Measurements from ENCODE around the gene WIPF1.

WIPF1 gene

DNA sequence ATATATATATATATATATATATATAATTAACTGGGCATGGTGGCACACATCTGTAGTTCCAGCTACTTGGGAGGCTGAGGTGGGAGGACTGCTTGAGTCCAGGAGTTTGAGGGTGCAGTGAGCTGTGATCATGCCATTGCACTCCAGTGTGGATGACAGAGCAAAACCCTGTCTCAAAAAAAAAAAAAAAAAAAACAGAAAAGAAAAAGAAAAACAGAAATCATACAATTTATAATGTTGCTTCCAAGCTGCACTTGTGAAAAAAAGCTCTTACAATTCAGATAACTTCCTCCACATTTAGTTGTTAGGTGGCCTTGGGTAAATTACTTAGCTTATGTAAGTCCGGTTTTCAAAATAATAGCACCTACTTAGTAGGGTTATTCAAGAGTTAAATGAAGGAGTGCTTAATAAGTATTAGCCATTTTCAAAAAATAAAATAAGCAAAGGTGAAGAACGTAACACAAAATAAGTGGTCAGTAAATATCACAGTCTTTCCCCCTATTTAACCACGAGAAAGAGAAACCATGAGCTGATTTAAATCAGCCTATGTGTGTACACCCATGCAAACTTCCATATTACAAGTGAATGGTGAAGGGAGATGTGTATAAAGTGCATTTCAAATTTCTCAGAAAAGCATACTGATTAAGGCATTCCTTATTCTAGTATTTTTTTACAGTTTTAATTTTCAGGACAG is 2.3 kb downstream of the WIPF1 start:
- DNase-seq = no peak

GRCh38 chr2:174594456-174594855 is 3.1 kb downstream of the WIPF1 start:
- DNase-seq = no peak

DNA sequence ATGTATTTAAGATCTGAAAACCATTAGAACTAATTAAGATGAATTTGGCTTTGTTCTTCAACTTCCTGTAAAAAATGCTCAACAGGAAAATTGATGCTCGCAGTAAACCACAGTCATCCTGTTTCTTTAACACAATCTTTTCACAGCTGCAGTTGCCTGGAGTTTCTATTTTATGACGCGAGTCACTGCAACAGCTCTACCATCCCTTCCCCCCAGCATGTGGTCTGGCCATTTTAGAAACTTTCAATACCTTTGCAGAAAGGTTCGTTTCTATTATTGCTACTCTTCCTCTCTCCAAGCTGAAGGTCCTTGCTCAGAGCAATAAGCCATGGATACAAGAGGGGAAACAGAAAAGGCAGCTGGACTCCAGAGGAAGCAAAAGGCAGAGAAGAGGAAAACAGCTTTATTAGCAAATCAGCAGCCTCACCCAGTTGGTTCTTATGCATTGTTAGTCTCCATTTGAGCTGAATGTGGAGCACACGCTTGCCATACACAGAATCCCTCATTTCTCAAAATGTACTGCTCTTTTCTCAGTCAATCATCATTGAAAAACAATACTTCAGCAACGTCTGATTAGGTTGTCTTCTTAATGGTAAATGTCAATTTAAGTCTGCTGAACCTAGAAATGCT is 3.9 kb downstream of the WIPF1 start:
- peak in 1 of 2 experiments; percentile 66 for DNase-seq

DNA sequence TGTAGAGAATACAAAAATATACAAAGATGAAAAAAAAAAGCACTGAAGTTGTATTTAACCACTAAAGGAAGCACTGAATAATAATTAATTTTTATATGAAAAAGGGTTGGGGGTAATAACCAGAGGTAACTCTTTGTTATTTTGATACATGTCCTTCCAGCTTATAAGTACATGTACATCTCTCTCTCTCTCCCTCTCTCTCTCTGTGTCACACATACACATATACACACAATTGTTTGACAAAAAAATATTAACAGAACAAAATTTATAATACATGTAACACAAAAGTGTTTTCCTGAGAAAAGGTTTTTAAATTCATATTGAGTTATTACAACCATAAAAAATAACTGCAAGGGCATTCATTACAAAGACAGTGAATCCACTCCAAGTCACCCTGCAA is 4.6 kb downstream of the WIPF1 start:
- DNase-seq = no peak

DNA sequence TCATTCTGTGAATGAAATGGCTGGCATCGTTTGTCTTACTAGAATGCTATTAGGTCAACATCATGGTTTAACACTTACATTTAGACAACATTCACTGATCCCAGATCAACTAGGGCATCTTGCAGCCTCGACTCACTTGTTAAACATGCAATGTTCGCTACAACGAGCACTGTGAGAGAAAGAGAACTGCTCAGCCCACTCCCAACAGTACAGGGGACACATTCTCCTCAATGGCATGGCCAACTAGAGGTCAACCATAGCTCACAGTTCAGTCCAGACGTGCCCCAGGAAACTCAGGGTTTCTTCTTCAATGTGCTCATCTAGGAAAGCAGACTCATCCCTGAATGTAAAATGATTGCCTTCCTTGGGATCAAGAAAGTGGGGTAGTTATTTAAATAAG is 5.9 kb downstream of the WIPF1 start:
- no peak for DNase-seq

DNA sequence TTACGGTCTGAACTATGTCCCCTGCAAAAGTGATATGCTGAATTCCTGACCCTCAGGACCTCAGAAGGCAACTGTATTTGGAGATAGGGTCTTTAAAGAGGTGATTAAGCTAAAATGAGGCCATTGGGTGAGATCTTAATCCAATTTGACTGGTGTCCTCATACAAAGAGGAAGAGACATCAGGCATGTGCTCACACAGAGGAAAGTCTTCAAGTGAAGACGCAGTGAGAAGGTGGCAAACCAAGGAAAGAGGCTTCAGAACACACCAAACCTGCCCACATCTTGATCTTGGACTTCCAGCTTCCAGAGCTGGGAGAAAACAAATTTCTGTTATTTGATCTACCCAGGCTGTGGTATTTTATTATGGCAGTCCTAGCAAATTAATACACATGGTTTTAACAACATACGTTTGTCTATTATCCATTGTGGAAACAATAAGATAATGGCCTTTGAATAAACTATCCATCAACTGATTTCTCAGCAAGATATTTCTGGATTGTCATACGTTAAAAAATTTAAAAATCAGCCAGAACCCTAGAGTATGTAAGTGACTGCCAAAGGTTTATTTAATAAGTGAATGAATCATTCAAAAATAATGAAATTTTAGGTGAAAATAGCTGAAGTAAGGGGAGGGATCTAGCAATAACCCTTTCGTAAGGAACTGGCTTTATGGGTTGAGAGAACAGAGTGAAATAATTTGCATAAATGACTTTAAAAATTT is 6.5 kb downstream of the WIPF1 start:
- no peak for DNase-seq

DNA sequence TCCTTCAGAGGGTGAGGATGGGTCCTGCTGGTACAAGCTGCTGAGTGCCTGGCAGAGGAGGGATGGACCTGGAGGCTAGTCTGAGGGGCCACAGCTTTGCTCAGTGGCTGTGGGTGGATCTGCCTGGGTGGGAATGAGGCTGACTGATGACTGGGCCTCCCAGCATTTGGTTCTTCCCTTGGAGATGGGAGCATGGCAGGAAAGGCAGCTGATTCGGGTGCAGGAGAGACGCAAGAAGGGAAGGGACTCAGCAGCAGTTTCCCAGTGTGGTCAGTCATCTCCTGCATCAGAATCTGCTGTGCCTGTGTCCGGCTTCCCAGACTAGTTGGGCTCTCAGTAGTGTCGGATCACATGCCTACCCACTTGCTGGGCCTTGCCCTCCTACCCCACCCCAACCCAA is 7.3 kb downstream of the WIPF1 start:
- no peak for DNase-seq

GRCh38 chr2:174589334-174589733 is 8.3 kb downstream of the WIPF1 start:
- DNase-seq = no peak

DNA sequence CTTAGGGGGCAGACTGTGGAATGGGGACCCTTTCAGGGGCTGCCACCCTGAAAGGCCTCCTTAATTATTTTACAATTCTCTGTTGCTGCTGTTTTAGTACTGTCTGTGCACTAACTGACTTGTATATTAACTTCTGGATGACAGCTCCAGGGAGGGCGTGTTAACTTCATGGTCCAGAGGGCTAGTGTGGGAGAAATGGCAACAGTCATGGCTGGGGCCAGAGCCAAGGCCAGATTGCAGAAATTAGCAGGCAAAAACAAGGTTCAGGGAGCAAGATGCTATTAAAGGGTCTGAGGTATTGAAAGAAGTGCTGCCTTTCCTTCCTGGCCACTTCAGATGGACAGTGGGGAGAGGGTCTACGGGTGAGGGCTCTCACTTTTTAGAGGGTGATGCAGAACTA is 9.1 kb downstream of the WIPF1 start:
- DNase-seq = no peak

- no peak for DNase-seq
Observed at GRCh38 chr2:174587579-174587978, 10.0 kb downstream of the WIPF1 start.

- DNase-seq = no peak
Observed at GRCh38 chr2:174586418-174587295, 10.9 kb downstream of the WIPF1 start.

DNA sequence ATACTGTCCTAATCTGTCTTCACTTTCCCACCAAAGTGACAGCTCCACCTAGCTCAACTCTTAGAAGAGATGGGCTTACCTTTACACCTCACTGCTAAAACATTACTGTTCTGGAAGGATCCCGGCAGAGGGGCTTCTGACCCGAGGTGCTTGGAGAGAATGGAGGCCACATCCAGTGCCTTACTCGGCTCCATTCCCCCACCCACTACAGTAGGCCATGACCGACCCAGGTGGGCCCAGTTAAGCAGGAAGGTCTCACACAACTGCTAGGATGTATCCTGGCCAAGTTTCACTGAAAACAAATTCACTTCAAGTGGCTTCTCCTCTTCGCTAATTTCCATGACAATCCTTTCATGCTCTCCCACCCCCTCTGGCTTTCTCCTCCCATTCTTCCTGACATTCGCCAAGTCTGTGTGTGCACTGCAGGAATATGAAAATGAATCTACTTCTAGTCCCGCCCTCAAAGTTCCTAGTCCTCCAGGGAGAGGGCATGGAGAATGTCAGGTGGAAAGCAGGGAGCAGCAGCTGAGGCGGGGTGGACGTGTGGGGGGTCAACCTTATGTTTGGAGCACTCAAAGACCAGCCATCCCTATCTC is 11.8 kb downstream of the WIPF1 start:
- no peak for DNase-seq

DNA sequence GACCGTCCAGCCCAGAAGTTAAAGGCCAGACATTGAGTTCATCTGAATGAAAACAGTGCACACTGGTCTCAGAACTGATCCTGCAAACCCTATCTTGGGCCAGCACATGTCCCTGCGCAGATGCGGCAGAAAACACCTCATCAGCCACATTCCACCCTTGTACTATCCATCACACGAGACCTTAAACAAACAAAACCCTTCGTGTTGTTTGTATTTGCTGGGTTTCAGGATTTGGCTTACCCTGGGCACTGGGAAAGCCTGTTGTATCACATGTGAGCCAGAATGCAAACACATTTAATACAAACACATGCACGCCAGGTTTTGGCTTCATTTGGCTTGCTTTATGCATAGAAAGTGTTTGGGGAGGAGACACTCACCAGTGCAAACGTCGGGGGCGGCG is 12.5 kb downstream of the WIPF1 start:
- DNase-seq = no peak

GRCh38 chr2:174581491-174581890 is 16.1 kb downstream of the WIPF1 start:
- no peak for DNase-seq

DNA sequence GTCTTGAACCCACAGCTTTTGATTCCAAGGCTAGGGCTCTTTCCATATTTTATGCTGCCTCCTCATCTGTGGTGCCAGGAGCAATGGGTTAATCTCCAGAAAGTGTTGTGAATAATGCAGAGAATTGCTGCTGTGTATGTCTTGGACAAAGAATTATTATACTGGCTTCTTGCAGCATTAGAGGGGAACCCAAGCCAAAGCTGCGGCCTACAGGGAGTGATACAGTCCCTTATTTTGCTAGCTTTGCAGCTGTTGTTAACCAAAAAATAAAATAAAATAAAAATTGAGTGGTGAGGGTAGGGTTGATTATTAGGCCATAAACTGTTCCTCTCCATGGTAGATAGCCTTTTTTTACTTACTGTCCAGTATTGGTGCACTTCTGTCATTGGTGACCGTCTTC is 16.7 kb downstream of the WIPF1 start:
- no peak for DNase-seq

GRCh38 chr2:174577967-174578589 is 19.5 kb downstream of the WIPF1 start:
- peak in 1 of 2 experiments; percentile 55 for DNase-seq

DNA sequence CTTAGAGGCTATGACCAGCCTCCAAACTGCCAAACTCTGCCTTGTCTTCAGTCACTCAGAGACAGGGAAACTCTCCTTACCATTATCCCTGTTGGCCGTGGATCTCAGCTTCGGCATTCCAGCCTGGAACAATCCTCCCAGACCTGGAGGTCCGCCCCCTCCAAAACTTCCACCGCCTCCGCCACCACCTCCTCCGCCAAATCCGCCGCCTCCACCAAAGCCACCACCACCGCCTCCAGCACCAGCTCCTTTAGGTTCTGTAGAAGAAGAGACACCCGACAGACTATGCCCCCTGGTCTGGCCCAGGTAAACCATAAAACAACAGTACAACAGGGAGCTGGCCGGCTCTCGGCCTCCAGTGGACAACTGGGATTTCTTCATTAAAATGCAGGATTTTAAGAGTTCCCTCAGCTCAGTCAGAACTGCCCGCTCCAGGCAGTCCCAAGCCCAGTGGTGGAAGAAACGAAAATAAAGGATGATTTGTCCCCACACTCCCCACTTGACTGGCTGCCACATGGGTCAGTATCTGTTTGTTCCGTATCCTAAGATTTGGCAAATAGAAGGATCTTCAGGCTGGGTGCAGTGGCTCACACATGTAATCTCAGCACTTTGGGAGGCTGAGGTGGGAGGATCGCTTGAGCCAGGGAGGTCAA is 22.4 kb downstream of the WIPF1 start:
- DNase-seq = no peak

DNA sequence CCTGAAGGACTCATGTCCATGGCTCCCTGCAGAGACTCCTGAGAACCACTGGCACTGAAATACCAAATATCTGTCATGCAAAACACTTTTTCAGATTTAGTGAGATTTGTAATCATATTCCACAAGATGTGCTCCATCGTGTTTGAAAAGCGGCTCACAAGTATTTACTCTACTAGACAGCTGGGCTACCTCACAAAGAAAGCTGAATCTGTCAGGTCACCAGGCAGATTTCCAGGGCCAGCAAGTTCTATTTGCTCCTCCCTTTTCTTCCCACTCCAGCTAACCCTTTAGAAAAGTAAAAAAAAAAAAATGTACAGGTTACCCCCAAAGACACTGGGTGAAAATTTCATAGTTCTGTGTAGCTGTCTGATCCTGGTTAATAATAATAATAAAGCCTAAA is 22.9 kb downstream of the WIPF1 start:
- DNase-seq = no peak

DNA sequence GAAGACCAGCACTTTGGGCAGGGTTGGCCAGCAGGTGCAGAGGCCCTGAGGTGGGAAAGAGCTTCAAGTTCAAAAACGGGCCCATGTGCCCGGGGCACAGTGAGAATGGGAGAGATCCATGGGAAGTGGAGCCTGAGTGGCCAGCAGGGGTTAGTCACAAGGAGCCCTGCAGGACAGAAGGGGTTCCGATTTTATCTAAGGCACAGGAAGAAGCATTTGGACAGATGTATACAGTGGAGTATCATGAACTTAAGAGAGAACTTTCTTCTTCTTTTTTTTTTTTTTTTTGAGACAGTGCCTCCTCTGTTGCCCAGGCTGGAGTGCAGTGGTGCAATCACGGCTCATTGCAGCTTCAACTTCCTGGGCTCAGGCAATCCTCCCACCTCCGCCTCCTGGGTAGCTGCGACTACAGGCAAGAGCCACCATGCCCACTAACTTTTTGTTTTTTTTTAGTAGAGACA is 24.0 kb downstream of the WIPF1 start:
- DNase-seq = peak in 1 of 2 experiments; percentile 43

- peak in 1 of 2 experiments; percentile 43 for DNase-seq
Observed at GRCh38 chr2:174572556-174572955, 25.0 kb downstream of the WIPF1 start.

DNA sequence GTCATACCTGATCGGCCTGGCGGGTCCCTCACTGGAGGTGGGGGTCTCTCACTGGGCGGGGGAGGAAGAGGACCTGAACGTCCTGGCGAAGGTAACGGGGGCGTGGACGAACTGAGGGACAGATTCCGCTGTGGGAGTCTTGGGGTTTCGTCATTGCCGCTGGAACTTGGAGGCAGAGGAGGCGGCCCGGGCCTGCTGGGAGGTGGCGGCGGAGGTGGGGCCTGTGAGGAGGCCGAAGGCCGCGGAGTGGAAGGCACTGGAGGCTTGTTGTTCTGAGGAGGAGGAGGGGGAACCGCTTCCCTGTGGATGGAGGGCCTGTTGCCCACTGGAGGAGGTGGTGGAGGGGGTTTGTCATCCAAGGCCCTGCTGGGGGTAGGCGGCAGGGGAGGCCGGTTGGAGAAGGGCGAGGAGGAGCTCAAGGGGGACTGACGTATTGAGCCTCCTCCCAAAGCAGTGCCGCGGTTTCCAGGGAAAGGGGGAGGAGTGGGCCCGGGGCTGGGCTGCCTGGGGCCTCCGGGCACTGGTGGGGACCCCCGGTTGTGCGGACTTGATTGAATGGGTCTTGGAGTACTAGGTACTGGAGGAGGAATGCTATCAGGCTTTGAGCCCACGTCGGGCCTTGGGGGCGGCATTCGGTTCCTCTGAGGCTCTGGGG is 25.8 kb downstream of the WIPF1 start:
- DNase-seq = no peak

Measured in activated CD4-positive, alpha-beta T cell treated with anti-CD3 and anti-CD28 coated beads, Interleukin-2, amount 50 U/mL, for 48 hours (primary cell).